22Rv1 (cell line): Measurements from ENCODE around the gene MFSD2A.

Experiments used
- ZFX ChIP-seq: fragments of 450-650 bp; IDR thresholded peaks from 2 replicates; pipeline ENCODE4 v1.6.1; 2017; ENCODE audit warnings: antibody characterized with exemption, borderline replicate concordance
- TF ChIP-seq, protein P1 (sequence below): fragments of 450-650 bp; IDR thresholded peaks from 2 replicates; pipeline ENCODE4 v1.5.1; 2017; ENCODE audit warnings: mild to moderate bottlenecking

DNA sequence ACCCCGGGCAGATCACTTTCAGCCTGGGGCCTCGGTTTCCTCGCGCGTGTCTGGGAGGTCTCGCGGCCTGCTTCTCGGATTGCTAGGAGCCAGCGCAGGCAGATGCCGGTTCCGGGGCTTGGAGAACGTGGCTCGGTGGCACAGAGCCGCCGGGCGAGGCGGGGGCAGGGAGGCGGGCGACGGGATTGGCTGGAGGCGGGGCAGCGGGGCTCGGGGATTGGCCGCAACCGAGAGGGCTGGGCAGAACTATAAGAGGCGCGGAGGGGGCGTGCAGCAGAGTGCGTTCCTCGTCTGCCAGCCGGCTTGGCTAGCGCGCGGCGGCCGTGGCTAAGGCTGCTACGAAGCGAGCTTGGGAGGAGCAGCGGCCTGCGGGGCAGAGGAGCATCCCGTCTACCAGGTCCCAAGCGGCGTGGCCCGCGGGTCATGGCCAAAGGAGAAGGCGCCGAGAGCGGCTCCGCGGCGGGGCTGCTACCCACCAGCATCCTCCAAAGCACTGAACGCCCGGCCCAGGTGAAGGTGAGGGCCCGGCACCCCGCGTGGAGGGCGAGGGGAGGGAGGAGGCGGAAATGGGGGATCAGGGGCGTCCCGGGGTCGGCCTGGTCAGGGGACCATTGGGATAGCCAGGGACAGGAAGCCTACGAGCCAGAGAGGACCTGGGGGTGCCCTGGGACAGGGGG, at the start of gene MFSD2A:
- TF ChIP-seq, protein P1, sequence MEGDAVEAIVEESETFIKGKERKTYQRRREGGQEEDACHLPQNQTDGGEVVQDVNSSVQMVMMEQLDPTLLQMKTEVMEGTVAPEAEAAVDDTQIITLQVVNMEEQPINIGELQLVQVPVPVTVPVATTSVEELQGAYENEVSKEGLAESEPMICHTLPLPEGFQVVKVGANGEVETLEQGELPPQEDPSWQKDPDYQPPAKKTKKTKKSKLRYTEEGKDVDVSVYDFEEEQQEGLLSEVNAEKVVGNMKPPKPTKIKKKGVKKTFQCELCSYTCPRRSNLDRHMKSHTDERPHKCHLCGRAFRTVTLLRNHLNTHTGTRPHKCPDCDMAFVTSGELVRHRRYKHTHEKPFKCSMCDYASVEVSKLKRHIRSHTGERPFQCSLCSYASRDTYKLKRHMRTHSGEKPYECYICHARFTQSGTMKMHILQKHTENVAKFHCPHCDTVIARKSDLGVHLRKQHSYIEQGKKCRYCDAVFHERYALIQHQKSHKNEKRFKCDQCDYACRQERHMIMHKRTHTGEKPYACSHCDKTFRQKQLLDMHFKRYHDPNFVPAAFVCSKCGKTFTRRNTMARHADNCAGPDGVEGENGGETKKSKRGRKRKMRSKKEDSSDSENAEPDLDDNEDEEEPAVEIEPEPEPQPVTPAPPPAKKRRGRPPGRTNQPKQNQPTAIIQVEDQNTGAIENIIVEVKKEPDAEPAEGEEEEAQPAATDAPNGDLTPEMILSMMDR: no peak
- TF ChIP-seq ZFX: no peak
